ENCODE measurements around the gene DCK.

DNA sequence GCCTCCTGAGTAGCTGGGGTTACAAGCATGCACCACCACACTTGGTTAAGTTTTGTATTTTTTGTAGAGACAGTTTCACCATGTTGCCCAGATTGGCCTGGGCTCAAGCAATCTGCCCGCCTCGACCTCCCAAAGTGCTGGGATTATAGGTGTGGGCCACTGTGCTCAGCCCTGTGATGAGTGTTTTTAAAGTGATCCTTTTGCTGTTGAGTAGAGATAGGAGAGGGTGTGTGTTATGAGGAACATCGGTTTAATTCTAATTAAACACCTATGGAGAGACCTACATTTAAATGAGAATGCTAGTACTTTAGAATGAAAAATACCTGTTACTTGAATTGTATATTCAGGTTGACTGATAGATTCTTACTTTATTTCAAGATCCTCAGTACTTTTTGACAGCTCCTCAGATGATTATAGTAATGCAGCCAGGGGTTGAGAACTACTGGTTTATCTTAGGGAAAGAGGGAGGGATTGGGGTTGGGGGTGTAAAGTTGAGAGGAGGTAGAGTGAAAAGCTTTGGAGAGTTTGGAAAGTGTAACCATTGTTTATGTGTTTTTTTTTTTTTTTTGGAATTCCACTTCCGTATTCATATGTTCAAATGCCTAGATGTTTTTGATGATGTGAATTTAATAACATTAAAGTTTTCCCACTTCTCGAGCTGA is 36.8 kb upstream of the DCK start:
- TF ChIP-seq POLR2AphosphoS5 (IDR thresholded peaks at IDR 0.05) (no peak), POLR2A (IDR thresholded peaks at IDR 0.05) (no peak)
- TF ChIP-seq, protein P1, sequence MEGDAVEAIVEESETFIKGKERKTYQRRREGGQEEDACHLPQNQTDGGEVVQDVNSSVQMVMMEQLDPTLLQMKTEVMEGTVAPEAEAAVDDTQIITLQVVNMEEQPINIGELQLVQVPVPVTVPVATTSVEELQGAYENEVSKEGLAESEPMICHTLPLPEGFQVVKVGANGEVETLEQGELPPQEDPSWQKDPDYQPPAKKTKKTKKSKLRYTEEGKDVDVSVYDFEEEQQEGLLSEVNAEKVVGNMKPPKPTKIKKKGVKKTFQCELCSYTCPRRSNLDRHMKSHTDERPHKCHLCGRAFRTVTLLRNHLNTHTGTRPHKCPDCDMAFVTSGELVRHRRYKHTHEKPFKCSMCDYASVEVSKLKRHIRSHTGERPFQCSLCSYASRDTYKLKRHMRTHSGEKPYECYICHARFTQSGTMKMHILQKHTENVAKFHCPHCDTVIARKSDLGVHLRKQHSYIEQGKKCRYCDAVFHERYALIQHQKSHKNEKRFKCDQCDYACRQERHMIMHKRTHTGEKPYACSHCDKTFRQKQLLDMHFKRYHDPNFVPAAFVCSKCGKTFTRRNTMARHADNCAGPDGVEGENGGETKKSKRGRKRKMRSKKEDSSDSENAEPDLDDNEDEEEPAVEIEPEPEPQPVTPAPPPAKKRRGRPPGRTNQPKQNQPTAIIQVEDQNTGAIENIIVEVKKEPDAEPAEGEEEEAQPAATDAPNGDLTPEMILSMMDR (IDR thresholded peaks at IDR 0.05 in 8 of 11, conservative IDR thresholded peaks at IDR 0.05 in 3 of 11): no peak
